Measurements from ENCODE around the gene PLXNC1.

- TF ChIP-seq BHLHE40 (IDR thresholded peaks at IDR 0.05; ENCODE audit: borderline replicate concordance) (no peak), FOXA1 (IDR thresholded peaks at IDR 0.05) (no peak), SP1 (IDR thresholded peaks at IDR 0.05) (no peak), FOXK2 (IDR thresholded peaks at IDR 0.05) (no peak), PKNOX1 (IDR thresholded peaks at IDR 0.05) (no peak)
Observed at GRCh38 chr12:94114166-94114565, 34.2 kb upstream of the PLXNC1 start.
